IPS DF 4.7 (cell line): ENCODE measurements around the gene SIPA1L3.
"Not testable (repeated sequence)": the region's sequence is repeated elsewhere in the genome, so short reads cannot be mapped to it uniquely, and the experiment has no call there.

Experiments used
- DNase-seq: peaks from one replicate; pipeline ENCODE4 v3.0.0-alpha.2; 2013; ENCODE audit warnings: low spot score; ENCODE audit errors: extremely low read depth

Gene SIPA1L3

GRCh38 chr19:38063928-38064327 is 156.9 kb downstream of the SIPA1L3 start:
- no peak for DNase-seq

- no peak for DNase-seq
Observed at GRCh38 chr19:38064661-38065425, 157.8 kb downstream of the SIPA1L3 start.

- DNase-seq: not testable (repeated sequence)
Observed at GRCh38 chr19:38065775-38066174, 158.8 kb downstream of the SIPA1L3 start.

- no peak for DNase-seq
Observed at GRCh38 chr19:38068826-38069225, 161.8 kb downstream of the SIPA1L3 start.

GRCh38 chr19:38070573-38070972 is 163.6 kb downstream of the SIPA1L3 start:
- DNase-seq: no peak

GRCh38 chr19:38071054-38071453 is 164.0 kb downstream of the SIPA1L3 start:
- not testable (repeated sequence) for DNase-seq

GRCh38 chr19:38071647-38072046 is 164.6 kb downstream of the SIPA1L3 start:
- no peak for DNase-seq

GRCh38 chr19:38072776-38073750 is 166.1 kb downstream of the SIPA1L3 start:
- DNase-seq: no peak

GRCh38 chr19:38073841-38074685 is 167.1 kb downstream of the SIPA1L3 start:
- no peak for DNase-seq

GRCh38 chr19:38076337-38076736 is 169.3 kb downstream of the SIPA1L3 start:
- no peak for DNase-seq

GRCh38 chr19:38078302-38078930 is 171.4 kb downstream of the SIPA1L3 start:
- DNase-seq: no peak

GRCh38 chr19:38079926-38080380 is 172.9 kb downstream of the SIPA1L3 start:
- DNase-seq: no peak

GRCh38 chr19:38081547-38082255 is 174.7 kb downstream of the SIPA1L3 start:
- DNase-seq: no peak

- no peak for DNase-seq
Observed at GRCh38 chr19:38082256-38083118, 175.5 kb downstream of the SIPA1L3 start.

GRCh38 chr19:38084196-38084595 is 177.2 kb downstream of the SIPA1L3 start:
- DNase-seq: no peak

GRCh38 chr19:38089440-38089839 is 182.4 kb downstream of the SIPA1L3 start:
- no peak for DNase-seq

- DNase-seq: no peak
Observed at GRCh38 chr19:38093154-38093553, 186.1 kb downstream of the SIPA1L3 start.

- DNase-seq: no peak
Observed at GRCh38 chr19:38093587-38093986, 186.6 kb downstream of the SIPA1L3 start.
